Mammary epithelial cell (primary cell): ENCODE results near the gene NEO1.

Experiments used
- EZH2 ChIP-seq: IDR thresholded peaks from 2 replicates; pipeline ENCODE4 v1.6.1; 2012; ENCODE audit warnings: low read length, inconsistent platforms, borderline replicate concordance
- TF ChIP-seq, protein P1 (sequence below), 2 donors: IDR thresholded peaks in 1 of 2; conservative IDR thresholded peaks in 1 of 2; 2 replicates each; pipeline ENCODE4 v1.5.1; 2011 to 2012; ENCODE audit warnings: inconsistent platforms in 2 of 2, low read length in 2 of 2, mild to moderate bottlenecking in 2 of 2, control low read depth in 1 of 2, low read depth in 1 of 2; ENCODE audit not compliant: insufficient read depth in 1 of 2; ENCODE audit errors: extremely low read depth in 1 of 2

DNA sequence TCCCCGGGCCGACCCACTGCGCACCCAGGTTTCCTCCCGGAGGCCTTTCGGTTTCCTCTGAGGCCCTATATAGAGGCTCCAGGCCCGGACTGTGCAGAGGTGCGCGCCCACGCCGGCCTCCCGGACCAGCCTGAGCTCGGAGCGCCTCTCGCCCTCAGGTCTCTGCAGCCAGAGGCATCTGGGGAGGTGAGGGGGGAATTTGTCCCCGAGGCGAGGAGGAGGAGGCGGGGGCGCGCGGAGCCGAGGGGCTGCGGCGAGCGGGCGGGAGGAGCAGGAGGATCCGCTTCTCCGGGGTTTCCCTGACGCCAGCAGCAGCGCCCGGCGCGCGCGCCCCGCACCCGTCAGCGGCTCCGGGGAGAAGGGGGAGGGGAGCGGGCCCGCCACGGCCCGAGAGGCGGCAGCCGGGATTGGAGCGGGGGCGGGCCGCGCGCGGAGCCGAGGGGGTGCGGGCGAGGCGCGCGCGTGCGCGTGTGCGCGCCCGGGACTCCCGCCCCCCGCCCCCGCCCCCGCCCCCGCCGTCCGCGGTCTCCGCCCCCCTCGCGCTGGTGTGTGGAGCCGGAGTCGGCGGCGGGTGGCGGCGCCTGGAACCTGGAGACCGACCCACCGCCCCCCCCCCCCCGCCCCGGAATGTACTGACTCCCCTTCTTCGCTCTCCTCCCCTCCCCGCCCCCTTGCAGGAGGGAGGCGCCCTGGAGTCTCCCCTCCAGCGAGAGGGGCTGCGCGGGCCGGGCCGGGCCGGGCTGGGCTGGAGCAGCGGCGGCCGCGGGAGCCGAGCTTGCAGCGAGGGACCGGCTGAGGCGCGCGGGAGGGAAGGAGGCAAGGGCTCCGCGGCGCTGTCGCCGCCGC is at the start of gene NEO1:
- TF ChIP-seq, protein P1, sequence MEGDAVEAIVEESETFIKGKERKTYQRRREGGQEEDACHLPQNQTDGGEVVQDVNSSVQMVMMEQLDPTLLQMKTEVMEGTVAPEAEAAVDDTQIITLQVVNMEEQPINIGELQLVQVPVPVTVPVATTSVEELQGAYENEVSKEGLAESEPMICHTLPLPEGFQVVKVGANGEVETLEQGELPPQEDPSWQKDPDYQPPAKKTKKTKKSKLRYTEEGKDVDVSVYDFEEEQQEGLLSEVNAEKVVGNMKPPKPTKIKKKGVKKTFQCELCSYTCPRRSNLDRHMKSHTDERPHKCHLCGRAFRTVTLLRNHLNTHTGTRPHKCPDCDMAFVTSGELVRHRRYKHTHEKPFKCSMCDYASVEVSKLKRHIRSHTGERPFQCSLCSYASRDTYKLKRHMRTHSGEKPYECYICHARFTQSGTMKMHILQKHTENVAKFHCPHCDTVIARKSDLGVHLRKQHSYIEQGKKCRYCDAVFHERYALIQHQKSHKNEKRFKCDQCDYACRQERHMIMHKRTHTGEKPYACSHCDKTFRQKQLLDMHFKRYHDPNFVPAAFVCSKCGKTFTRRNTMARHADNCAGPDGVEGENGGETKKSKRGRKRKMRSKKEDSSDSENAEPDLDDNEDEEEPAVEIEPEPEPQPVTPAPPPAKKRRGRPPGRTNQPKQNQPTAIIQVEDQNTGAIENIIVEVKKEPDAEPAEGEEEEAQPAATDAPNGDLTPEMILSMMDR (conservative IDR thresholded peaks at IDR 0.05 in 1 of 2, IDR thresholded peaks at IDR 0.05 in 1 of 2; ENCODE audit: extremely low read depth in 1 of 2, insufficient read depth in 1 of 2, low read depth in 1 of 2, low read length in 2 of 2), result no peak
- TF ChIP-seq EZH2, result no peak
